GM23338 (cell line): ENCODE measurements around the gene ATP5PB. TPM values are rescaled to one million over a fixed set of nuclear protein-coding genes. Genes with fewer than 3 reads are reported as not detected.

ENCODE experiments used
- ATAC-seq: fragments of 200-7000 bp; cut with Tn5 transposase; 3 replicates; pipeline ENCODE4 v1.9.1; 2020
- DNase-seq: peaks from one replicate; pipeline ENCODE4 v3.0.0-alpha.2; 2015; ENCODE audit warnings: low spot score
- H2AFZ ChIP-seq: fragments of 200-600 bp; sonication (generic); 2 replicates; pipeline ENCODE4 v1.8.0; 2016; ENCODE audit warnings: antibody characterized with exemption, mild to moderate bottlenecking, moderate library complexity
- H3F3A ChIP-seq: fragments of 200-600 bp; sonication (generic); replicated peaks from 2 replicates; pipeline ENCODE4 v1.8.0; 2017; ENCODE audit warnings: antibody characterized with exemption, mixed run types, low read depth
- H3K27ac ChIP-seq: fragments of 200-600 bp; sonication (generic); 2 replicates; pipeline ENCODE4 v1.6.1; 2016; ENCODE audit warnings: low read depth
- H3K27me3 ChIP-seq: fragments of 200-600 bp; sonication (generic); 2 replicates; pipeline ENCODE4 v1.8.0; 2016; ENCODE audit warnings: mild to moderate bottlenecking, mixed run types, moderate library complexity; ENCODE audit not compliant: insufficient read depth
- H3K36me3 ChIP-seq: fragments of 200-600 bp; sonication (generic); 2 replicates; pipeline ENCODE4 v1.8.0; 2016; ENCODE audit warnings: mild to moderate bottlenecking; ENCODE audit not compliant: insufficient read depth
- H3K4me1 ChIP-seq: fragments of 200-600 bp; sonication (generic); 2 replicates; pipeline ENCODE4 v1.8.0; 2016; ENCODE audit warnings: mild to moderate bottlenecking, moderate library complexity; ENCODE audit not compliant: insufficient read depth
- H3K4me2 ChIP-seq: fragments of 200-600 bp; sonication (generic); 2 replicates; pipeline ENCODE4 v1.7.1; 2017; ENCODE audit warnings: mixed run types
- H3K4me3 ChIP-seq: fragments of 200-600 bp; sonication (generic); 2 replicates; pipeline ENCODE4 v1.6.1; 2016; ENCODE audit warnings: mixed run types
- H3K79me2 ChIP-seq: fragments of 200-600 bp; sonication (generic); replicated peaks from 2 replicates; pipeline ENCODE4 v1.8.0; 2017; ENCODE audit warnings: mild to moderate bottlenecking; ENCODE audit not compliant: insufficient read depth
- H3K9me2 ChIP-seq: fragments of 200-600 bp; sonication (generic); 2 replicates; pipeline ENCODE4 v1.8.0; 2017; ENCODE audit not compliant: insufficient read depth
- H4K20me1 ChIP-seq: fragments of 200-600 bp; sonication (generic); replicated peaks from 2 replicates; pipeline ENCODE4 v1.8.0; 2017; ENCODE audit warnings: mild to moderate bottlenecking; ENCODE audit not compliant: insufficient read depth
- H3K27ac Mint-ChIP-seq: 2 replicates; pipeline ENCODE4 v1.8.0; 2020; ENCODE audit warnings: inconsistent platforms, mild to moderate bottlenecking, moderate library complexity, mixed read lengths
- H3K27me3 Mint-ChIP-seq: 3 replicates; pipeline ENCODE4 v1.8.0; 2022; ENCODE audit warnings: low read depth, mild to moderate bottlenecking, moderate library complexity, mixed read lengths, inconsistent platforms; ENCODE audit not compliant: insufficient read depth, poor library complexity
- H3K36me3 Mint-ChIP-seq: 3 replicates; pipeline ENCODE4 v1.8.0; 2021; ENCODE audit warnings: low read depth, mild to moderate bottlenecking, inconsistent platforms, moderate library complexity, mixed read lengths
- H3K4me1 Mint-ChIP-seq: 3 replicates; pipeline ENCODE4 v1.8.0; 2020; ENCODE audit warnings: mild to moderate bottlenecking, inconsistent platforms, mixed read lengths
- H3K4me3 Mint-ChIP-seq: 3 replicates; pipeline ENCODE4 v1.8.0; 2021; ENCODE audit warnings: moderate library complexity, mild to moderate bottlenecking, inconsistent platforms, mixed read lengths
- H3K9me3 Mint-ChIP-seq: 3 replicates; pipeline ENCODE4 v1.8.0; 2020; ENCODE audit warnings: moderate library complexity, mild to moderate bottlenecking, inconsistent platforms, mixed read lengths
- CREB1 ChIP-seq: fragments of 250-450 bp; sonication (Bioruptor Pico); IDR thresholded peaks from 2 replicates; pipeline ENCODE4 v1.5.0; 2020; ENCODE audit warnings: low read depth, mild to moderate bottlenecking, moderate library complexity
- ETS1 ChIP-seq: IDR thresholded peaks from 2 replicates; pipeline ENCODE4 v1.6.1; 2016; ENCODE audit warnings: antibody characterized with exemption
- EZH2phosphoT487 ChIP-seq: fragments of 200-600 bp; sonication (generic); IDR thresholded peaks from one replicate; pipeline ENCODE4 v1.8.1; 2018; ENCODE audit warnings: antibody characterized with exemption; ENCODE audit not compliant: unreplicated experiment
- STAT1 ChIP-seq: IDR thresholded peaks from one replicate; pipeline ENCODE4 v1.6.1; 2016; ENCODE audit warnings: antibody characterized with exemption; ENCODE audit not compliant: unreplicated experiment
- ZNF114 ChIP-seq: fragments of 250-450 bp; sonication (Bioruptor Pico); IDR thresholded peaks from 2 replicates; pipeline ENCODE4 v1.5.0; 2020; ENCODE audit warnings: mild to moderate bottlenecking, moderate library complexity
- ZNF462 ChIP-seq: fragments of 250-450 bp; sonication (Bioruptor Pico); IDR thresholded peaks from 2 replicates; pipeline ENCODE4 v1.5.0; 2020; ENCODE audit warnings: mild to moderate bottlenecking, moderate library complexity
- polyA plus RNA-seq: library from polyadenylated mRNA; unstranded; fragments of >200 nt; fragmentation: Nextera tagmentation; extraction: Ambion mirVana; gene quantifications from 2 replicates; pipeline ENCODE4 v1.2.1, GENCODE V29; 2016
- total RNA-seq: library from RNA; depleted of rRNA; stranded (reverse); fragments of >200 nt; shearing (Covaris generic); gene quantifications from 2 replicates; pipeline ENCODE4 v1.2.3, GENCODE V29; 2014

The ATP5PB gene
- total and polyA plus RNA-seq, 2 experiments from 2014 or later: 279 to 300 TPM

- Histone ChIP-seq H3K4me1 (no peaks in the 10 kb centered on the region), H3K4me3 (no peak overlapping the region), H3K9me2 (no peaks in the 10 kb centered on the region; the same call in 1 of the 2 replicates), H3F3A (no peaks in the 10 kb centered on the region), H3K27me3 (no peaks in the 10 kb centered on the region), H3K27ac (no peak overlapping the region), H4K20me1 (no peaks in the 10 kb centered on the region), H2AFZ (no peak overlapping the region), H3K4me2 (no peak overlapping the region), H3K36me3 (no peaks in the 10 kb centered on the region), H3K79me2 (no peaks in the 10 kb centered on the region)
- TF ChIP-seq EZH2phosphoT487: no peak
- no peak for TF ChIP-seq STAT1
- no peak for ATAC-seq
- no peak overlapping the region for H3K4me3 Mint-ChIP-seq
- H3K27me3 Mint-ChIP-seq: no peaks in the 10 kb centered on the region
- no peaks in the 10 kb centered on the region for H3K36me3 Mint-ChIP-seq
- no peak overlapping the region for H3K27ac Mint-ChIP-seq
- no peak for DNase-seq
- H3K4me1 Mint-ChIP-seq: no peaks in the 10 kb centered on the region
- no peaks in the 10 kb centered on the region for H3K9me3 Mint-ChIP-seq
Measured at GRCh38 chr1:111468717-111469100, 19.4 kb downstream of the ATP5PB start.

GRCh38 chr1:111469539-111469938 is 20.3 kb downstream of the ATP5PB start:
- Histone ChIP-seq H3K4me1 (no peaks in the 10 kb centered on the region), H3K79me2 (no peaks in the 10 kb centered on the region), H3K36me3 (no peaks in the 10 kb centered on the region), H3K9me2 (no peaks in the 10 kb centered on the region; the same call in 1 of the 2 replicates), H3K4me3 (no peak overlapping the region), H2AFZ (no peak overlapping the region), H3K27ac (no peak overlapping the region), H3F3A (no peaks in the 10 kb centered on the region), H3K27me3 (no peaks in the 10 kb centered on the region), H3K4me2 (no peak overlapping the region), H4K20me1 (no peaks in the 10 kb centered on the region)
- Mint-ChIP-seq H3K4me1 (no peaks in the 10 kb centered on the region), H3K36me3 (no peaks in the 10 kb centered on the region), H3K9me3 (no peaks in the 10 kb centered on the region), H3K27ac (no peak overlapping the region), H3K4me3 (no peak overlapping the region), H3K27me3 (no peaks in the 10 kb centered on the region)
- ATAC-seq (no peak), DNase-seq (no peak)
- no peak for TF ChIP-seq ZNF462 (CRISPR knock-in tag)
- no peak for TF ChIP-seq ZNF114 (CRISPR knock-in tag)
- TF ChIP-seq CREB1 (CRISPR knock-in tag): no peak
- no peak for TF ChIP-seq EZH2phosphoT487
- no peak for TF ChIP-seq ETS1
